Choroid plexus epithelial cell (primary cell): ENCODE results near the gene ITGA11.

Experiments
- DNase-seq: peaks from one replicate; pipeline ENCODE4 v3.0.0-alpha.2; 2010; ENCODE audit warnings: low read depth
- H3K4me3 ChIP-seq: 2 replicates; pipeline ENCODE4 v1.5.1; 2011; ENCODE audit warnings: low read depth, mild to moderate bottlenecking, control low read depth, low read length, moderate library complexity
- CTCF ChIP-seq: conservative IDR thresholded peaks from 2 replicates; pipeline ENCODE4 v1.5.1; 2011; ENCODE audit warnings: low read depth, mild to moderate bottlenecking, control low read depth, inconsistent platforms, low read length, moderate library complexity

ITGA11 gene

DNA sequence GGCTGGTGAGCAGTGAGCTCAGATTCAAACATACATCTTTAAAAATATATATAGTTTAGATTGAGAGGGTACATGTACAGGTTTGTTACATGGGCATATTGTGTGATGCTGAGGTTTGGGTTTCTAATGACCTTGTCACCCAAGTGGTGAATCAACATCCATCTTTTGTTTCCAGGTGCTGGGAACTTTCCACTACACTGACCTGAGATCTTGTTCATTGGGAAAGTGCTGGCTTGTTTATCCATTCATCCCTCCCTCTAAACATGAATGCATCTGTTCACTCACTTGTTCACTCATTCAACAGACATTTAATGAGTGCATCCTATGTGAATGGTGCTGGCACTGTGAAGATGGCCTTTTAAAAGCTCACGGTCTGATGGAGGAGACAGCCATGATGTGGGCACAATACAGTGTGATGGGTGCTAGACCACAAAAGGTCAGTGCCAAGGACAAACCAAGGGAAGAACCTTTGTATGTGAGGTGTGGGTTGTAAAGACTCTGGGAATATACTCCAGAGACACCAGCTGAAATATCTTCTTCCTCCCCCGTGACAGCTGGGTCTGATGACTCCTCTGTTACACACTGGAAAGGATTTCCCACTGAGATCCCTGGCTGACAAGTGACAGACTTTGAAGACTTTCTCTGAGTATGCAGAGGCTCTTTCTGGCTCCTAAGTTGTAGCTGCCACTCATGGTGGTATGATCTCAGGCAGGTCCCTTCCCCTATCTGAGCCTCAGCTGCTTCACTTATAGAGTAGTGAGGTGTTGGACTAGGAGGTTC lies 16.2 kb upstream of the ITGA11 start:
- no peak for TF ChIP-seq CTCF
- no peak for DNase-seq
- H3K4me3 ChIP-seq = no peak overlapping the region

- no peak for DNase-seq
- no peak overlapping the region for H3K4me3 ChIP-seq
- TF ChIP-seq CTCF = no peak
These were observed 15.2 kb upstream of the ITGA11 start for GRCh38 chr15:68447209-68447608.

DNA sequence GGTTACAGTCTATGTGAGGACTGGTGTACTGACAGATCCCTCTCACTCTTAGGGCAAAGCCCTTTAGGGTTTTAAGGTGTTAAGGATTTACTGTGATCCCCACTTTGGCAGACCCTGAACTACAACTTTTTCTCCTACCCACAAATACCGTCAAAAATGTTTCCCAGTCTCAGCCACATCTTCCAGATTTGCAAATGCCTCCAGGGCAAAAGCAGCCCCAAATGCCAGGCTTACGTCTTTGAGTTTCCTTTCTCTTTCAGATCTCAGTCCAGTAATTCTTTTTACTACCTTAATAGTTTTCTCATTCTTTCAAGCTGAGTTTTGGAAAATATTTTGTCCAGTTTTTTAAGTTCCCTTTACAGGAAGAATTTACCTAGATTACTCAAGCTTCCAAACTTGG lies 13.4 kb upstream of the ITGA11 start:
- no peak for TF ChIP-seq CTCF
- H3K4me3 ChIP-seq = no peak overlapping the region
- DNase-seq = no peak

GRCh38 chr15:68444336-68444735 lies 12.4 kb upstream of the ITGA11 start:
- no peak for TF ChIP-seq CTCF
- H3K4me3 ChIP-seq = no peak overlapping the region
- DNase-seq = no peak

DNA sequence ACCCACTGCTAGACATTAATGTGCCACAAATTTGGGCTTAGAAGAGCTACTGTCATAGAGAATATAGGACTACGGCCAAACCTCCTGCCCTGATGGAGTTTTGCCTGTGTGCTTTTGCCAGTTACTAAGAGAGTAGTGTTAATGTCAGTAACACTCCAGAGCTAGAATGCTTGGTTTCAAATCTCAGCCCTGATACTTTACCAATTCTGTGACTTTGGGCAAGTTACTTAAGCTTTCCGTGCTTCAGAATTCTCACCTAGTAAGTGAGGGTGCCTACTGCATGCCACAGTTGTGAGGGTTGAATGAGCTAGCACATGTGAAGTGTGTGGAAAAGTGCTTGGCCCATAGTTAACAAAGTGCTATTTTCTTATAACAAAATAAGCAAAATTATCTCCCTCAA lies 10.9 kb upstream of the ITGA11 start:
- TF ChIP-seq CTCF = no peak
- no peak overlapping the region for H3K4me3 ChIP-seq
- DNase-seq = no peak

DNA sequence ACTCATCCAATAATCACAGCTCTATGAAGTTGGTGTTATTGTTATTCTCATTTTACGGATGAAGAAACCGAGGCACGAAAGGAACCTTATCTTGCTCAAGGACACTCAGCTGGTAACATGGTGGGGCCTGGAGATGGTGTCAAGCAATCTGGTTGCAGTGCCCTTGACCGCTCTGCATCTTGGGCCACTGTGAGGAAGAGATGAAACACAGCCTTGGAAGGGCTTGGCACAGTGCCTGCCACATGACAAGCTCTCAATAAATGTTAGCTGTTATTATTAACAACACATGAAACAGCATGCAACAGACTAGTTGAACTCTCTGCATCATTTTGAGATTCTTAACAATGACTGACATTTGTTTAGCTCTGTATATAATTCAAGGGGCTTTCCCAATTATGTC lies 10.1 kb upstream of the ITGA11 start:
- no peak for DNase-seq
- TF ChIP-seq CTCF = no peak
- no peak overlapping the region for H3K4me3 ChIP-seq
